ENCODE measurements around the gene DNMBP. TPM values are rescaled to one million over a fixed set of nuclear protein-coding genes. Genes with fewer than 3 reads are reported as not detected.

Gene DNMBP
- total RNA-seq, 2 experiments from 2014 or later, result 2.2 to 2.3 TPM

- Histone ChIP-seq H3K36me3 (ENCODE audit: insufficient read depth, low read length) (no peaks in the 10 kb centered on the region), H3K4me1 (ENCODE audit: insufficient read depth, low read length) (no peaks in the 10 kb centered on the region), H3K27me3 (ENCODE audit: control insufficient read depth in 1 of 2, insufficient read depth in 2 of 2, low read length in 2 of 2) (no peaks in the 10 kb centered on the region), H3K9me3 (ENCODE audit: control insufficient read depth in 1 of 2, insufficient read depth in 1 of 2, low read length in 2 of 2) (no peaks in the 10 kb centered on the region), H3K4me3 (ENCODE audit: low read length) (no peak overlapping the region), H3K27ac (ENCODE audit: low read depth in 1 of 2, low read length in 2 of 2) (no peak overlapping the region)
- Mint-ChIP-seq H3K27me3 (no peaks in the 10 kb centered on the region), H3K27ac (no peak overlapping the region), H3K4me1 (ENCODE audit: low read depth) (no peaks in the 10 kb centered on the region), H3K4me3 (no peak overlapping the region), H3K9me3 (no peaks in the 10 kb centered on the region), H3K36me3 (ENCODE audit: low read depth) (peaks cover 9% of the 10 kb centered on the region)
- CTCF ChIA-PET, result no interaction called here
- DNase-seq, result no peak
- POLR2A ChIA-PET, result no interaction called here
- TF ChIP-seq, protein P1, sequence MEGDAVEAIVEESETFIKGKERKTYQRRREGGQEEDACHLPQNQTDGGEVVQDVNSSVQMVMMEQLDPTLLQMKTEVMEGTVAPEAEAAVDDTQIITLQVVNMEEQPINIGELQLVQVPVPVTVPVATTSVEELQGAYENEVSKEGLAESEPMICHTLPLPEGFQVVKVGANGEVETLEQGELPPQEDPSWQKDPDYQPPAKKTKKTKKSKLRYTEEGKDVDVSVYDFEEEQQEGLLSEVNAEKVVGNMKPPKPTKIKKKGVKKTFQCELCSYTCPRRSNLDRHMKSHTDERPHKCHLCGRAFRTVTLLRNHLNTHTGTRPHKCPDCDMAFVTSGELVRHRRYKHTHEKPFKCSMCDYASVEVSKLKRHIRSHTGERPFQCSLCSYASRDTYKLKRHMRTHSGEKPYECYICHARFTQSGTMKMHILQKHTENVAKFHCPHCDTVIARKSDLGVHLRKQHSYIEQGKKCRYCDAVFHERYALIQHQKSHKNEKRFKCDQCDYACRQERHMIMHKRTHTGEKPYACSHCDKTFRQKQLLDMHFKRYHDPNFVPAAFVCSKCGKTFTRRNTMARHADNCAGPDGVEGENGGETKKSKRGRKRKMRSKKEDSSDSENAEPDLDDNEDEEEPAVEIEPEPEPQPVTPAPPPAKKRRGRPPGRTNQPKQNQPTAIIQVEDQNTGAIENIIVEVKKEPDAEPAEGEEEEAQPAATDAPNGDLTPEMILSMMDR (IDR thresholded peaks at IDR 0.05), result no peak
- no peak for ATAC-seq (ENCODE audit: poor library complexity)
- intact Hi-C loops (cut with DNase I, micrococcal nuclease), result no loop called here
These were observed 175.3 kb downstream of the DNMBP start for GRCh38 chr10:99834410-99834809.

GRCh38 chr10:99832439-99832838 lies 177.3 kb downstream of the DNMBP start:
- H3K27ac Mint-ChIP-seq, result no peak overlapping the region
- no peaks in the 10 kb centered on the region for H3K36me3 ChIP-seq (ENCODE audit: insufficient read depth, low read length)
- ChIA-PET POLR2A (no interaction called here), CTCF (no interaction called here)
- H3K4me1 Mint-ChIP-seq (ENCODE audit: low read depth), result no peaks in the 10 kb centered on the region
- peaks cover 5% of the 10 kb centered on the region for H3K9me3 Mint-ChIP-seq
- no peaks in the 10 kb centered on the region for H3K27me3 Mint-ChIP-seq
- ATAC-seq (ENCODE audit: poor library complexity) (no peak), DNase-seq (no peak)
- TF ChIP-seq, protein P1 (IDR thresholded peaks at IDR 0.05), result no peak
- H3K4me1 ChIP-seq (ENCODE audit: insufficient read depth, low read length), result peaks cover 3% of the 10 kb centered on the region
- peaks cover 17% of the 10 kb centered on the region for H3K36me3 Mint-ChIP-seq (ENCODE audit: low read depth)
- H3K27ac ChIP-seq (ENCODE audit: low read depth in 1 of 2, low read length in 2 of 2), result no peak overlapping the region
- no peaks in the 10 kb centered on the region for H3K27me3 ChIP-seq (ENCODE audit: control insufficient read depth in 1 of 2, insufficient read depth in 2 of 2, low read length in 2 of 2)
- intact Hi-C loops (cut with DNase I, micrococcal nuclease), result no loop called here
- H3K4me3 Mint-ChIP-seq, result no peak overlapping the region
- no peak overlapping the region for H3K4me3 ChIP-seq (ENCODE audit: low read length)
- peaks cover 0 to 4% of the 10 kb centered on the region in 2 experiments for H3K9me3 ChIP-seq (ENCODE audit: control insufficient read depth in 1 of 2, insufficient read depth in 1 of 2, low read length in 2 of 2)

GRCh38 chr10:99828464-99828863 lies 181.3 kb downstream of the DNMBP start:
- no peak overlapping the region for H3K4me3 Mint-ChIP-seq
- no peaks in the 10 kb centered on the region for H3K27me3 Mint-ChIP-seq
- ATAC-seq (ENCODE audit: poor library complexity) (no peak), DNase-seq (peak in 1 of 14 experiments; percentile 5)
- no peaks in the 10 kb centered on the region for H3K4me1 Mint-ChIP-seq (ENCODE audit: low read depth)
- H3K27ac Mint-ChIP-seq, result no peak overlapping the region
- peaks cover 17% of the 10 kb centered on the region for H3K36me3 Mint-ChIP-seq (ENCODE audit: low read depth)
- intact Hi-C loops (cut with DNase I, micrococcal nuclease), result no loop called here
- H3K27me3 ChIP-seq (ENCODE audit: control insufficient read depth in 1 of 2, insufficient read depth in 2 of 2, low read length in 2 of 2), result no peaks in the 10 kb centered on the region
- peaks cover 5% of the 10 kb centered on the region for H3K9me3 Mint-ChIP-seq
- no peaks in the 10 kb centered on the region for H3K36me3 ChIP-seq (ENCODE audit: insufficient read depth, low read length)
- H3K4me3 ChIP-seq (ENCODE audit: low read length), result no peak overlapping the region
- H3K27ac ChIP-seq (ENCODE audit: low read depth in 1 of 2, low read length in 2 of 2), result no peak overlapping the region
- ChIA-PET POLR2A (no interaction called here), CTCF (no interaction called here)
- H3K4me1 ChIP-seq (ENCODE audit: insufficient read depth, low read length), result peaks cover 3% of the 10 kb centered on the region
- TF ChIP-seq, protein P1 (IDR thresholded peaks at IDR 0.05), result no peak
- peaks cover 0 to 4% of the 10 kb centered on the region in 2 experiments for H3K9me3 ChIP-seq (ENCODE audit: control insufficient read depth in 1 of 2, insufficient read depth in 1 of 2, low read length in 2 of 2)
